Large intestine (tissue), 3 donors: Measurements from ENCODE around the gene NSD1. TPM values are rescaled to one million over a fixed set of nuclear protein-coding genes. Genes with fewer than 3 reads are reported as not detected.

ENCODE experiments used
- DNase-seq, 2 donors: peaks; one replicate each; pipeline versions ENCODE4 v3.0.0 to v3.0.0-alpha.2; 2013
- H3K27ac ChIP-seq: one replicate; pipeline ENCODE4 v1.5.1; 2013; ENCODE audit warnings: low read length
- H3K27me3 ChIP-seq: 2 replicates; pipeline ENCODE4 v1.6.1; 2013; ENCODE audit warnings: low read length; ENCODE audit not compliant: control insufficient read depth, insufficient read depth
- H3K36me3 ChIP-seq: 2 replicates; pipeline ENCODE4 v1.6.1; 2013; ENCODE audit warnings: low read length; ENCODE audit not compliant: control insufficient read depth, insufficient read depth
- H3K4me1 ChIP-seq: one replicate; pipeline ENCODE4 v1.6.1; 2013; ENCODE audit warnings: low read length; ENCODE audit not compliant: control insufficient read depth, insufficient read depth
- H3K4me3 ChIP-seq: one replicate; pipeline ENCODE4 v1.5.1; 2013; ENCODE audit warnings: low read length
- H3K9me3 ChIP-seq: one replicate; pipeline ENCODE4 v1.6.1; 2013; ENCODE audit warnings: mild to moderate bottlenecking, low read depth, low read length, moderate library complexity; ENCODE audit not compliant: control insufficient read depth
- WGBS: methylation state at CpG from one replicate; pipeline ENCODE4 v1.1.5; 2013; ENCODE audit warnings: low lambda C conversion rate; ENCODE audit not compliant: insufficient coverage; 5-methylcytosine and 5-hydroxymethylcytosine counted together
- polyA plus RNA-seq: library from polyadenylated mRNA; unstranded; fragments of 120-200 nt; gene quantifications from one replicate; pipeline ENCODE4 v1.2.1, GENCODE V29; 2013

NSD1 gene
- polyA plus RNA-seq, 1 donor = 27.2 TPM

DNA sequence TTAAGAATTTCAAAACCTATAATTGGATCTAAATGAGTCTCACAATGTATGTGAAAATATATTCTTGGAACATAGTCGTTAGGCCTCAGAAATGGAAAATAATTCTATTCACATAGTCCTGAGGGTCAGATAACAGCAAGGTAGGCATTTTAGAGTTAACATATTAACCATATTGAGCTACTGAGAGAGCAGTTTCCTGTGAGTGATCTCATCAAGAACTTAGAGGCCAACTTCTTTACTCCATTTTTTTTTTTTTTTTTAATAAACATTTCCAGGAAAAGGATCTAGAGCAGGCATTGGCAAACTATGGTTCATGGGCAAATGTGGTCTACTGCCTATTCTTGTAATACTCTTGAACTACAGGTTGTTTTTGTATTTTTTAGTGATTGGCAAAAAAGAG, 143.3 kb downstream of the NSD1 start:
- Histone ChIP-seq H3K9me3 (no peaks in the 10 kb centered on the region), H3K27me3 (no peaks in the 10 kb centered on the region), H3K4me1 (no peaks in the 10 kb centered on the region), H3K4me3 (no peak overlapping the region), H3K36me3 (peaks cover 56% of the 10 kb centered on the region), H3K27ac (peak overlapping the region; percentile 24)
- DNase-seq = peak in 1 of 2 donors; percentile 25
- 83% methylated on average over 1 of the region's 1 CpG for WGBS

DNA sequence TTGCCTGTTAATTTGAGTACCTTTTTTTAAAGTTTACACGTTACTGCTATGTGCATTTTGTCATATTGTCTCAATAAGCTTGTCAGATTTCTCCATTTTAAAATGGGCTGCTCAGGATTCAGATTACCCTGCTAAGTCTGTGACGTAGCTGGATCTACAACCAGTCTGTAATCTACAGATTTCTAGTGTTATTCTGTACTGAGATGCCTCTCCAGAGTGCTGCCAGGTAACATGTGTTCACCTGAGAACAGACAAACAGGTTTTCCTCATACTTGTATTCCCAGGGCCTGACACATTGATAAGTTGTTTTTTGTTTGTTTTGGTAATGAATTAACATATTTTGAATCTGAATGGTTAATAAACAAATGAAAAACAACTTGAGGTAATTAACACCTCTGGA, 154.6 kb downstream of the NSD1 start:
- WGBS = 80% methylated on average over 1 of the region's 2 CpGs
- H3K36me3 ChIP-seq = peaks cover 73% of the 10 kb centered on the region

DNA sequence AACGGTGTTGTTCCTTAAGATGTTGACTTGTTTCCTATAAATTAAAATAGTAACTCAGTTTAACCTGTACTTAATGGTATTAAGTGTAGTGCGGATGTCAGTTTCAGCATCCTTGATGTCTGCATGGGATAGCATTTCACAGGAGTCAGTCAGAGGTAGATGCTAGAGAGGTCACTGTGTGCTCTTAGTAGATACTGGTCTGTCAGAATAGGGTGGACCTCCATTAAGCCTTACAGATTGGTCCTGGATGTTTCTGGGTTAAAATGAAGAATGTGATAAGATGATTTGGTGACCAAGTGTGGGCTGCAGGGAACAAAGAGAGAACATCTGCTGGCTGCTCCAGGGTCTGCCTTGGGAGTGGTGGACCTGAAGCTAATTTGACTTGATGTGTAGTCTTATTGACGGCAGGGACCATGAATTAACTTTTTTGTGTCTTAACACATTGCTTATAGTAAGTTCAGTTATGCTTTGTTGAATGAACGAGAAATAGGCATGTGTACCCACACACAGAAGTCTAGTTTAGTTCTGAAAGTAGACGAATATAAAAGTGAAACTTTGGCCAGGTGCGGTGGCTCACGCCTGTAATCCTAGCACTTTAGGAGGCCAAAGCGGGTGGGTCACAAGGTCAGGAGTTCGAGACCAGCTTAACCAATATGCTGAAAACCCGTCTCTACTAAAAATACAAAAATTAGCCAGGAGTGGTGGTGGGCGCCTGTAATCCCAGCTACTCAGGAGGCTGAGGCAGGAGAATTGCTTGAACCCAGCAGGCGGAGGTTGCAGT, 157.4 kb downstream of the NSD1 start:
- Histone ChIP-seq H3K4me3 (no peak overlapping the region), H3K36me3 (peaks cover 76% of the 10 kb centered on the region), H3K27ac (no peak overlapping the region), H3K9me3 (no peaks in the 10 kb centered on the region), H3K27me3 (no peaks in the 10 kb centered on the region), H3K4me1 (peaks cover 14% of the 10 kb centered on the region)
- 100% methylated on average over 2 of the region's 12 CpGs for WGBS
- DNase-seq = no peak

More for the DNA sequence above, 154.6 kb downstream of the NSD1 start:
- Histone ChIP-seq H3K27me3 (no peaks in the 10 kb centered on the region), H3K27ac (no peak overlapping the region), H3K9me3 (no peaks in the 10 kb centered on the region), H3K4me3 (no peak overlapping the region), H3K4me1 (no peaks in the 10 kb centered on the region)
- DNase-seq = no peak

DNA sequence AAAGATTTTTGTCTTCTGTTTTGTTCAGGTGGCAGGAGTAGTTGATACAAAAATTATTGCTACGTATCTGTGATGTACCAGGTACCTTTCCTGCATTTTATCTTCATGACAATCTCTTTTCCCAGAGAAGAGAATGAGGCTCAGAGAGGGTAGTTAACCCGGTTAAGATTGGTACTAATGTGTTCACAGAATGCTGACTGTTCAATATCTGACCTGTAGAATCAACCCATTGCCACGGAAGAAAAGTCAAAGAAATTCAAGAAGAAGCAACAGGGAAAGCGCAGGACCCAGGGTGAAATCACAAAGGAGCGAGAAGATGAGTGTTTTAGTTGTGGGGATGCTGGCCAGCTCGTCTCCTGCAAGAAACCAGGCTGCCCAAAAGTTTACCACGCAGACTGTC, 158.2 kb downstream of the NSD1 start:
- Histone ChIP-seq H3K27ac (no peak overlapping the region), H3K36me3 (peaks cover 78% of the 10 kb centered on the region), H3K4me1 (peaks cover 20% of the 10 kb centered on the region), H3K4me3 (no peak overlapping the region), H3K9me3 (no peaks in the 10 kb centered on the region), H3K27me3 (no peaks in the 10 kb centered on the region)
- no peak for DNase-seq
- 100% methylated on average over 1 of the region's 7 CpGs for whole genome bisulfite sequencing

DNA sequence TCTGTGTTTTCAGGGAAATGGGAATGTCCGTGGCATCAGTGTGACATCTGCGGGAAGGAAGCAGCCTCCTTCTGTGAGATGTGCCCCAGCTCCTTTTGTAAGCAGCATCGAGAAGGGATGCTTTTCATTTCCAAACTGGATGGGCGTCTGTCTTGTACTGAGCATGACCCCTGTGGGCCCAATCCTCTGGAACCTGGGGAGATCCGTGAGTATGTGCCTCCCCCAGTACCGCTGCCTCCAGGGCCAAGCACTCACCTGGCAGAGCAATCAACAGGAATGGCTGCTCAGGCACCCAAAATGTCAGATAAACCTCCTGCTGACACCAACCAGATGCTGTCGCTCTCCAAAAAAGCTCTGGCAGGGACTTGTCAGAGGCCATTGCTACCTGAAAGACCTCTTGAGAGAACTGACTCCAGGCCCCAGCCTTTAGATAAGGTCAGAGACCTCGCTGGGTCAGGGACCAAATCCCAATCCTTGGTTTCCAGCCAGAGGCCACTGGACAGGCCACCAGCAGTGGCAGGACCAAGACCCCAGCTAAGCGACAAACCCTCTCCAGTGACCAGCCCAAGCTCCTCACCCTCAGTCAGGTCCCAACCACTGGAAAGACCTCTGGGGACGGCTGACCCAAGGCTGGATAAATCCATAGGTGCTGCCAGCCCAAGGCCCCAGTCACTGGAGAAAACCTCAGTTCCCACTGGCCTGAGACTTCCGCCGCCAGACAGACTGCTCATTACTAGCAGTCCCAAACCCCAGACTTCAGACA, 160.4 kb downstream of the NSD1 start:
- no peaks in the 10 kb centered on the region for H3K27me3 ChIP-seq
- no CpG with 5 or more reads among the region's 12 CpGs for whole genome bisulfite sequencing
- DNase-seq = no peak
- peaks cover 39% of the 10 kb centered on the region for H3K4me1 ChIP-seq
- peaks cover 65% of the 10 kb centered on the region for H3K36me3 ChIP-seq
- no peak overlapping the region for H3K27ac ChIP-seq
- H3K4me3 ChIP-seq = no peak overlapping the region
- no peaks in the 10 kb centered on the region for H3K9me3 ChIP-seq

DNA sequence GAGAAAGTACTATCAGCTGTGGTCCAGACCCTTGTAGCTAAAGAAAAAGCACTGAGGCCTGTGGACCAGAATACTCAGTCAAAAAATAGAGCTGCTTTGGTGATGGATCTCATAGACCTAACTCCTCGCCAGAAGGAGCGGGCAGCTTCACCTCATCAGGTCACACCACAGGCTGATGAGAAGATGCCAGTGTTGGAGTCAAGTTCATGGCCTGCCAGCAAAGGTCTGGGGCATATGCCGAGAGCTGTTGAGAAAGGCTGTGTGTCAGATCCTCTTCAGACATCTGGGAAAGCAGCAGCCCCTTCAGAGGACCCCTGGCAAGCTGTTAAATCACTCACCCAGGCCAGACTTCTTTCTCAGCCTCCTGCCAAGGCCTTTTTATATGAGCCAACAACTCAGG, 161.1 kb downstream of the NSD1 start:
- Histone ChIP-seq H3K9me3 (no peaks in the 10 kb centered on the region), H3K4me1 (peaks cover 46% of the 10 kb centered on the region), H3K27me3 (no peaks in the 10 kb centered on the region), H3K27ac (no peak overlapping the region), H3K4me3 (no peak overlapping the region), H3K36me3 (peaks cover 60% of the 10 kb centered on the region)
- no peak for DNase-seq
- WGBS = 80% methylated on average over 1 of the region's 3 CpGs

DNA sequence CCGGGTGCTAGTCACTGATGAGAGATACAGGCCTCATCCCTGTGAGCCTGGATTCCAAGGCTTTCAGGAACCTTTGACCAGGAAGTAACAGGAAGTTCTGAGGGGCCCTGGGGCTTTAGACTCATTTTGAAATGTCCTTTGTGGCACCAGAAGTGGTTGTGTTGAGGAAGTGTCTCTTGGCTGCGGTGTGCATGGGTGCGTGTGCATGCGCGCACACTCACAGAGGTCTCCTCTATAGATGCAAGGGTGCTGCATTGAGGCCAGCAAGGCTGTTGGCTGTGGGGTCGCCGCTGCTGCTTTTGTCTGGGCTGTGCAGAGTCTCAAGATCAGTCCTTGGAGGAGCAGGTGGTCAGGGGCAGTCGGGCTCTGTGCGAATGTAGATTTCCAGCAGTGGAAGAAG, 162.4 kb downstream of the NSD1 start:
- H3K27ac ChIP-seq = peak overlapping the region; percentile 83
- peak; percentile 34 to 80 for DNase-seq
- H3K4me3 ChIP-seq = no peak overlapping the region
- no peaks in the 10 kb centered on the region for H3K9me3 ChIP-seq
- H3K36me3 ChIP-seq = peaks cover 55% of the 10 kb centered on the region
- H3K4me1 ChIP-seq = peaks cover 55% of the 10 kb centered on the region
- no CpG with 5 or more reads among the region's 9 CpGs for WGBS
- H3K27me3 ChIP-seq = no peaks in the 10 kb centered on the region

DNA sequence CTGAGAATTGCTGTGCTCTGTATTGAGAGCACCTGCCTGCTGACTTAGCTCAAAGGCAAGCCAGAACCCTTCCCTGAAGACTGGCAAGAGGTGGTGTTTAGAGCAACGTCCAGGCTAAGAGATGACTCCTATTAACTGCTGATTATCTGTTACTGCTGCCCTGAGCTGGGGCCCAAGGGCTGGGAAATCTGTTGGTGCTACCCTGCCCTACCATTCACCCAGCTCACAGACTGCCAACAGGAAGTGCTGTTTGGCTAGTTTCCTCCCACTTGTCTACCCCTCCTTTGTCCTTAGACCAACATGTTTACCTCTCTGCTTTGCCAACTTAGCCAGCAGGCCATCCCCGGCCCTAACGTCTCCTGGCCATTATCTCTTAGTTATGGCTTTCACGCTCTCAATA, 163.0 kb downstream of the NSD1 start:
- 60% methylated on average over 1 of the region's 4 CpGs for WGBS

DNA sequence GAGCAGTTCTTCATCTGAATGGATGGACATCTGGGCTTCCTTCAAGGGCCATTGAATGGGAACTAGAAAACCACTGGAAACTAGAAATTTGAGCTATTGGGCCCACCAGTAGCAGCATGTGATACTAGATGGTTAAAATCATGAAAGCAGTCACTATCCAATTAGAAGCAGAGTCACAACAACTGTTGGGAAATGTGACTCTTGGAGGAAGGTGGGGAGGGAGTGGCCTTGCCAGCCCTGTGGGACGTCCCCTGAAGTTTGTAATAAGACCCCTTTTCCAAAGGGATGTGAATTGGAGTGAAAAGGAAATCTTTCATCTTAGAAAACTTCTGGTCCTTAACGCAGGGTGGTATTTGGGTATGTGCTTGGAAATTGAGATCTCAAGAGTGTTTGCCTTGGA, 164.3 kb downstream of the NSD1 start:
- Histone ChIP-seq H3K4me1 (peaks cover 72% of the 10 kb centered on the region), H3K9me3 (no peaks in the 10 kb centered on the region), H3K36me3 (peaks cover 49% of the 10 kb centered on the region), H3K4me3 (no peak overlapping the region), H3K27me3 (no peaks in the 10 kb centered on the region), H3K27ac (peak overlapping the region; percentile 94)
- no CpG with 5 or more reads among the region's 2 CpGs for WGBS
- DNase-seq = no peak

More for the DNA sequence above, 163.0 kb downstream of the NSD1 start:
- peak; percentile 61 to 78 for DNase-seq
- Histone ChIP-seq H3K9me3 (no peaks in the 10 kb centered on the region), H3K36me3 (peaks cover 58% of the 10 kb centered on the region), H3K4me3 (no peak overlapping the region), H3K4me1 (peaks cover 62% of the 10 kb centered on the region), H3K27me3 (no peaks in the 10 kb centered on the region), H3K27ac (peak overlapping the region; percentile 83)

DNA sequence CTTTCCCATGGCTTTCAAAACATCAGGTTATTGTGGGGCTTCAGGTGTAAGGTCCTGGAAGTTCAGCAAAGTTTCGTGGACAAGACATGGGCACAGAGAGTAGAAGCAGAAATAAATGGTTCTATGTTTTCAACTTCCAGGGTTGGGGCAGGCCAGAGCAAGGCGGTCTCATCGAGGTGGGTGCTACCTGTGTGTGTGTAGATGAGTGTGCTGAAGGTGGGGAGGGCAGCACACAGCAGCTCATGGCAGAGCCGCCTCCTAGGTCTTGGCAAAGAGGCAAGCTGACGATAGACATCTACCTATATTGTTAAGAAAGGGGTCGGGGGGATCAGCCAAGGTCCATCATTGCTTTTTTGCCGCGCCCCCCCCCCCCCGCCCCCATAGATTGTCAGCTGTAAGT, 166.1 kb downstream of the NSD1 start:
- peak in 1 of 2 donors; percentile 56 for DNase-seq

More for the DNA sequence above, 166.1 kb downstream of the NSD1 start:
- peak overlapping the region; percentile 94 for H3K27ac ChIP-seq
- WGBS = no CpG with 5 or more reads among the region's 9 CpGs
- no peaks in the 10 kb centered on the region for H3K9me3 ChIP-seq
- H3K4me1 ChIP-seq = peaks cover 72% of the 10 kb centered on the region
- peaks cover 33% of the 10 kb centered on the region for H3K36me3 ChIP-seq
- H3K27me3 ChIP-seq = no peaks in the 10 kb centered on the region
- H3K4me3 ChIP-seq = no peak overlapping the region
